K562 (cell line): ENCODE measurements around the gene TGFB1I1. TPM values are rescaled to one million over a fixed set of nuclear protein-coding genes. Genes with fewer than 3 reads are reported as not detected.

Experiments used
- BCL6 ChIP-seq: fragments of 250-450 bp; sonication (Bioruptor Pico); IDR thresholded peaks from 2 replicates; pipeline ENCODE4 v1.4.0; 2020
- KDM2B ChIP-seq: fragments of 250-450 bp; sonication (Bioruptor Pico); IDR thresholded peaks from 2 replicates; pipeline ENCODE4 v1.8.0; 2021; ENCODE audit warnings: mild to moderate bottlenecking, moderate library complexity
- PPARD ChIP-seq: fragments of 250-450 bp; sonication (Bioruptor Pico); IDR thresholded peaks from 2 replicates; pipeline ENCODE4 v1.8.0; 2022; ENCODE audit warnings: inconsistent platforms, mild to moderate bottlenecking, moderate library complexity
- PRMT5 ChIP-seq: sonication (generic); formaldehyde crosslinking; IDR thresholded peaks from 2 replicates; pipeline ENCODE4 v1.5.0; 2020; ENCODE audit warnings: missing genetic modification reagents
- RBFOX2 ChIP-seq: fragments of 200-400 bp; formaldehyde crosslinking; IDR thresholded peaks from 2 replicates; pipeline ENCODE4 v1.6.1; 2017; ENCODE audit warnings: low read depth, mild to moderate bottlenecking, low read length, moderate library complexity
- THRAP3 ChIP-seq: fragments of 450-650 bp; IDR thresholded peaks from 2 replicates; pipeline ENCODE4 v1.6.1; 2016; ENCODE audit warnings: mild to moderate bottlenecking, inconsistent platforms, borderline replicate concordance
- ZBTB7A ChIP-seq: IDR thresholded peaks from 2 replicates; pipeline ENCODE4 v1.6.1; 2011; ENCODE audit warnings: low read depth, mild to moderate bottlenecking, low read length, moderate library complexity, borderline replicate concordance; ENCODE audit not compliant: control insufficient read depth
- polyA plus RNA-seq, 8 experiments: library from polyadenylated mRNA; depleted of rRNA in 4 of 8; stranded (reverse) in 5 of 8; unstranded in 3 of 8; fragments of >200 nt; fragmentation: Nextera tagmentation in 2 of 8; fragmentation: Illumina TruSeq in 1 of 8; extraction: Ambion mirVana in 2 of 8; extraction: Trizol in 1 of 8; gene quantifications; 2 replicates each; pipeline versions ENCODE4 v1.2.1 to v1.2.3, GENCODE V29; 2011 to 2014; ENCODE audit warnings: inconsistent platforms in 1 of 8, missing spikeins in 1 of 8
- total RNA-seq, 7 experiments: library from RNA; depleted of rRNA in 6 of 7; stranded (reverse); fragments of >200 nt in 6 of 7; fragmentation: Illumina TruSeq in 2 of 7; extraction: Trizol in 2 of 7; gene quantifications; 2 replicates each; pipeline versions ENCODE4 v1.2.1 to v1.2.3, GENCODE V29; 2011 to 2021; ENCODE audit warnings: low replicate concordance in 1 of 7
- TF ChIP-seq, protein P1 (sequence below): fragments of 450-650 bp; IDR thresholded peaks from 2 replicates; pipeline ENCODE4 v1.6.1; 2016; ENCODE audit warnings: mild to moderate bottlenecking, moderate library complexity
- TF ChIP-seq, protein P2 (sequence below): sonication (generic); formaldehyde crosslinking; IDR thresholded peaks from 2 replicates; pipeline ENCODE4 v1.8.1; 2023; ENCODE audit warnings: mild to moderate bottlenecking, missing genetic modification reagents
- TF ChIP-seq, protein P3 (sequence below): fragments of 450-650 bp; IDR thresholded peaks from 2 replicates; pipeline ENCODE4 v1.6.1; 2016; ENCODE audit warnings: antibody characterized with exemption

The TGFB1I1 gene
- total and polyA plus RNA-seq, 9 of the 15 experiments (the other 6 are each of a cell fraction or from before 2014, with no cell fraction given): 0.04 to 0.91 (median 0.19) TPM

DNA sequence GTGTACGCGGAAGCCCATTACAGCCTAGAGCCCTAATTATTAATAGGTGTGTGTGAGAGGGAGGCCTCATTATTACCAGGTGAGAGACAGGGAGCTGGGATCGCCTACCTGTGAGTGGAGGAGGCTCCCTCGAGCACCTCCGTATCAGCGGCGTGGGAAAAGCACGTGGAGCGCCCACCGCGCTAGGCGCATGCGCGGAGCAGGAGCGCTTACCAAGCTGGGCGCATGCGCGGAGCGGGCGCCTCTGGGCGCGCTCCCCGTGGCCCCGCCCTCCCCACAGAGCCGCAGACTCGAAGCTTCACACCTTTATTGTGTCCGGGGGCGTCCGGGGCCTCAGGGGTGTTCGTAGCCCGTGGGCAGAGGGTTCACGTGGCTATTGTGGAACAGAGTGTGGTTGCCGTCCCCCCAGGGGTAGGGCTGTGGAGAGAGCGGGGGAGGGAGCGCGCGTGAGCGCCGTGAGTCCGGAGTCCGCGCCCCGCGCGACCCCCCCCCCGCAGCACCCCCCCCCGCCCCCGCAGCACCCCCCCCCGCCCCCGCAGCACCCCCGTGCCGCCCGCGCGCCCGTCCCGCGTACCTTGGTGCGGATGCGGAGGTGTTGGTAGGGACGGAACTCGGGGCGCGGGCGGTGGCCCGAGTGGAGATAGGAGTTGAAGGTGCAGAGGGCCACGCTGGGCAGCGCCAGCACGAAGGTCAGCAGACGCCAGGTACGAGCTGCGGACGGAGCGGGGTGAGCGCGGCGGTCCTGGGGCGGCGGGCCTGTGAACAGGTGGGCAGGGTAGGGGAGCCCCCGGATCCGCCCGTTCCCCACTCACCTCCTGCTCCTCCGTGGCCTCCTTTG, 44.3 kb upstream of the TGFB1I1 start (continued):
- TF ChIP-seq, protein P1, sequence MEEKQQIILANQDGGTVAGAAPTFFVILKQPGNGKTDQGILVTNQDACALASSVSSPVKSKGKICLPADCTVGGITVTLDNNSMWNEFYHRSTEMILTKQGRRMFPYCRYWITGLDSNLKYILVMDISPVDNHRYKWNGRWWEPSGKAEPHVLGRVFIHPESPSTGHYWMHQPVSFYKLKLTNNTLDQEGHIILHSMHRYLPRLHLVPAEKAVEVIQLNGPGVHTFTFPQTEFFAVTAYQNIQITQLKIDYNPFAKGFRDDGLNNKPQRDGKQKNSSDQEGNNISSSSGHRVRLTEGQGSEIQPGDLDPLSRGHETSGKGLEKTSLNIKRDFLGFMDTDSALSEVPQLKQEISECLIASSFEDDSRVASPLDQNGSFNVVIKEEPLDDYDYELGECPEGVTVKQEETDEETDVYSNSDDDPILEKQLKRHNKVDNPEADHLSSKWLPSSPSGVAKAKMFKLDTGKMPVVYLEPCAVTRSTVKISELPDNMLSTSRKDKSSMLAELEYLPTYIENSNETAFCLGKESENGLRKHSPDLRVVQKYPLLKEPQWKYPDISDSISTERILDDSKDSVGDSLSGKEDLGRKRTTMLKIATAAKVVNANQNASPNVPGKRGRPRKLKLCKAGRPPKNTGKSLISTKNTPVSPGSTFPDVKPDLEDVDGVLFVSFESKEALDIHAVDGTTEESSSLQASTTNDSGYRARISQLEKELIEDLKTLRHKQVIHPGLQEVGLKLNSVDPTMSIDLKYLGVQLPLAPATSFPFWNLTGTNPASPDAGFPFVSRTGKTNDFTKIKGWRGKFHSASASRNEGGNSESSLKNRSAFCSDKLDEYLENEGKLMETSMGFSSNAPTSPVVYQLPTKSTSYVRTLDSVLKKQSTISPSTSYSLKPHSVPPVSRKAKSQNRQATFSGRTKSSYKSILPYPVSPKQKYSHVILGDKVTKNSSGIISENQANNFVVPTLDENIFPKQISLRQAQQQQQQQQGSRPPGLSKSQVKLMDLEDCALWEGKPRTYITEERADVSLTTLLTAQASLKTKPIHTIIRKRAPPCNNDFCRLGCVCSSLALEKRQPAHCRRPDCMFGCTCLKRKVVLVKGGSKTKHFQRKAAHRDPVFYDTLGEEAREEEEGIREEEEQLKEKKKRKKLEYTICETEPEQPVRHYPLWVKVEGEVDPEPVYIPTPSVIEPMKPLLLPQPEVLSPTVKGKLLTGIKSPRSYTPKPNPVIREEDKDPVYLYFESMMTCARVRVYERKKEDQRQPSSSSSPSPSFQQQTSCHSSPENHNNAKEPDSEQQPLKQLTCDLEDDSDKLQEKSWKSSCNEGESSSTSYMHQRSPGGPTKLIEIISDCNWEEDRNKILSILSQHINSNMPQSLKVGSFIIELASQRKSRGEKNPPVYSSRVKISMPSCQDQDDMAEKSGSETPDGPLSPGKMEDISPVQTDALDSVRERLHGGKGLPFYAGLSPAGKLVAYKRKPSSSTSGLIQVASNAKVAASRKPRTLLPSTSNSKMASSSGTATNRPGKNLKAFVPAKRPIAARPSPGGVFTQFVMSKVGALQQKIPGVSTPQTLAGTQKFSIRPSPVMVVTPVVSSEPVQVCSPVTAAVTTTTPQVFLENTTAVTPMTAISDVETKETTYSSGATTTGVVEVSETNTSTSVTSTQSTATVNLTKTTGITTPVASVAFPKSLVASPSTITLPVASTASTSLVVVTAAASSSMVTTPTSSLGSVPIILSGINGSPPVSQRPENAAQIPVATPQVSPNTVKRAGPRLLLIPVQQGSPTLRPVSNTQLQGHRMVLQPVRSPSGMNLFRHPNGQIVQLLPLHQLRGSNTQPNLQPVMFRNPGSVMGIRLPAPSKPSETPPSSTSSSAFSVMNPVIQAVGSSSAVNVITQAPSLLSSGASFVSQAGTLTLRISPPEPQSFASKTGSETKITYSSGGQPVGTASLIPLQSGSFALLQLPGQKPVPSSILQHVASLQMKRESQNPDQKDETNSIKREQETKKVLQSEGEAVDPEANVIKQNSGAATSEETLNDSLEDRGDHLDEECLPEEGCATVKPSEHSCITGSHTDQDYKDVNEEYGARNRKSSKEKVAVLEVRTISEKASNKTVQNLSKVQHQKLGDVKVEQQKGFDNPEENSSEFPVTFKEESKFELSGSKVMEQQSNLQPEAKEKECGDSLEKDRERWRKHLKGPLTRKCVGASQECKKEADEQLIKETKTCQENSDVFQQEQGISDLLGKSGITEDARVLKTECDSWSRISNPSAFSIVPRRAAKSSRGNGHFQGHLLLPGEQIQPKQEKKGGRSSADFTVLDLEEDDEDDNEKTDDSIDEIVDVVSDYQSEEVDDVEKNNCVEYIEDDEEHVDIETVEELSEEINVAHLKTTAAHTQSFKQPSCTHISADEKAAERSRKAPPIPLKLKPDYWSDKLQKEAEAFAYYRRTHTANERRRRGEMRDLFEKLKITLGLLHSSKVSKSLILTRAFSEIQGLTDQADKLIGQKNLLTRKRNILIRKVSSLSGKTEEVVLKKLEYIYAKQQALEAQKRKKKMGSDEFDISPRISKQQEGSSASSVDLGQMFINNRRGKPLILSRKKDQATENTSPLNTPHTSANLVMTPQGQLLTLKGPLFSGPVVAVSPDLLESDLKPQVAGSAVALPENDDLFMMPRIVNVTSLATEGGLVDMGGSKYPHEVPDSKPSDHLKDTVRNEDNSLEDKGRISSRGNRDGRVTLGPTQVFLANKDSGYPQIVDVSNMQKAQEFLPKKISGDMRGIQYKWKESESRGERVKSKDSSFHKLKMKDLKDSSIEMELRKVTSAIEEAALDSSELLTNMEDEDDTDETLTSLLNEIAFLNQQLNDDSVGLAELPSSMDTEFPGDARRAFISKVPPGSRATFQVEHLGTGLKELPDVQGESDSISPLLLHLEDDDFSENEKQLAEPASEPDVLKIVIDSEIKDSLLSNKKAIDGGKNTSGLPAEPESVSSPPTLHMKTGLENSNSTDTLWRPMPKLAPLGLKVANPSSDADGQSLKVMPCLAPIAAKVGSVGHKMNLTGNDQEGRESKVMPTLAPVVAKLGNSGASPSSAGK: peak; percentile 98
- TF ChIP-seq ZBTB7A (no peak), PPARD (CRISPR knock-in tag) (no peak), THRAP3 (no peak), KDM2B (CRISPR knock-in tag) (no peak), PRMT5 (no peak), RBFOX2 (0 out of 2 replicates have a peak, but pooled peaks have one; percentile 32), BCL6 (no peak)
- TF ChIP-seq, protein P2, sequence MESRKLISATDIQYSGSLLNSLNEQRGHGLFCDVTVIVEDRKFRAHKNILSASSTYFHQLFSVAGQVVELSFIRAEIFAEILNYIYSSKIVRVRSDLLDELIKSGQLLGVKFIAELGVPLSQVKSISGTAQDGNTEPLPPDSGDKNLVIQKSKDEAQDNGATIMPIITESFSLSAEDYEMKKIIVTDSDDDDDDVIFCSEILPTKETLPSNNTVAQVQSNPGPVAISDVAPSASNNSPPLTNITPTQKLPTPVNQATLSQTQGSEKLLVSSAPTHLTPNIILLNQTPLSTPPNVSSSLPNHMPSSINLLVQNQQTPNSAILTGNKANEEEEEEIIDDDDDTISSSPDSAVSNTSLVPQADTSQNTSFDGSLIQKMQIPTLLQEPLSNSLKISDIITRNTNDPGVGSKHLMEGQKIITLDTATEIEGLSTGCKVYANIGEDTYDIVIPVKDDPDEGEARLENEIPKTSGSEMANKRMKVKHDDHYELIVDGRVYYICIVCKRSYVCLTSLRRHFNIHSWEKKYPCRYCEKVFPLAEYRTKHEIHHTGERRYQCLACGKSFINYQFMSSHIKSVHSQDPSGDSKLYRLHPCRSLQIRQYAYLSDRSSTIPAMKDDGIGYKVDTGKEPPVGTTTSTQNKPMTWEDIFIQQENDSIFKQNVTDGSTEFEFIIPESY (CRISPR knock-in tag): peak; percentile 53; the same call in 1 of the 2 replicates
- TF ChIP-seq, protein P3, sequence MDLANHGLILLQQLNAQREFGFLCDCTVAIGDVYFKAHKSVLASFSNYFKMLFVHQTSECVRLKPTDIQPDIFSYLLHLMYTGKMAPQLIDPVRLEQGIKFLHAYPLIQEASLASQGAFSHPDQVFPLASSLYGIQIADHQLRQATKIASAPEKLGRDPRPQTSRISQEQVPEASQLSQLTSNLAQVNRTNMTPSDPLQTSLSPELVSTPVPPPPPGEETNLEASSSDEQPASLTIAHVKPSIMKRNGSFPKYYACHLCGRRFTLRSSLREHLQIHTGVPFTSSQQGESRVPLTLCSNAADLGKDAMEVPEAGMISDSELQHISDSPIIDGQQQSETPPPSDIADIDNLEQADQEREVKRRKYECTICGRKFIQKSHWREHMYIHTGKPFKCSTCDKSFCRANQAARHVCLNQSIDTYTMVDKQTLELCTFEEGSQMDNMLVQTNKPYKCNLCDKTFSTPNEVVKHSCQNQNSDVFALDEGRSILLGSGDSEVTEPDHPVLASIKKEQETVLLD: peak; percentile 37; the same call in 1 of the 2 replicates
